NCI-H146 treated with DMSO at 0.1 percent for 48 hours (cell line): Measurements from ENCODE around the gene NBPF11.
"Not testable (repeated sequence)": the region's sequence is repeated elsewhere in the genome, so short reads cannot be mapped to it uniquely, and the experiment has no call there.

Source experiments
- DNase-seq: peaks from one replicate; lab custom pipeline; 2025; ENCODE audit not compliant: unreplicated experiment; lab: John Stamatoyannopoulos, UW

NBPF11 gene, protein sequence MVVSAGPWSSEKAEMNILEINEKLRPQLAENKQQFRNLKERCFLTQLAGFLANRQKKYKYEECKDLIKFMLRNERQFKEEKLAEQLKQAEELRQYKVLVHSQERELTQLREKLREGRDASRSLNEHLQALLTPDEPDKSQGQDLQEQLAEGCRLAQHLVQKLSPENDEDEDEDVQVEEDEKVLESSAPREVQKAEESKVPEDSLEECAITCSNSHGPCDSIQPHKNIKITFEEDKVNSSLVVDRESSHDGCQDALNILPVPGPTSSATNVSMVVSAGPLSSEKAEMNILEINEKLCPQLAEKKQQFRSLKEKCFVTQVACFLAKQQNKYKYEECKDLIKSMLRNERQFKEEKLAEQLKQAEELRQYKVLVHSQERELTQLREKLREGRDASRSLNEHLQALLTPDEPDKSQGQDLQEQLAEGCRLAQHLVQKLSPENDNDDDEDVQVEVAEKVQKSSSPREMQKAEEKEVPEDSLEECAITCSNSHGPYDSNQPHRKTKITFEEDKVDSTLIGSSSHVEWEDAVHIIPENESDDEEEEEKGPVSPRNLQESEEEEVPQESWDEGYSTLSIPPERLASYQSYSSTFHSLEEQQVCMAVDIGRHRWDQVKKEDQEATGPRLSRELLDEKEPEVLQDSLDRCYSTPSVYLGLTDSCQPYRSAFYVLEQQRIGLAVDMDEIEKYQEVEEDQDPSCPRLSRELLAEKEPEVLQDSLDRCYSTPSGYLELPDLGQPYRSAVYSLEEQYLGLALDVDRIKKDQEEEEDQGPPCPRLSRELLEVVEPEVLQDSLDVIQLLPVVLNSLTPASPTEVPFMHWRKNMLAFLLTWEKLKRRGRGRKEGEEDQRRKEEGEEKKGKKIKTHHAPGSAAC

DNA sequence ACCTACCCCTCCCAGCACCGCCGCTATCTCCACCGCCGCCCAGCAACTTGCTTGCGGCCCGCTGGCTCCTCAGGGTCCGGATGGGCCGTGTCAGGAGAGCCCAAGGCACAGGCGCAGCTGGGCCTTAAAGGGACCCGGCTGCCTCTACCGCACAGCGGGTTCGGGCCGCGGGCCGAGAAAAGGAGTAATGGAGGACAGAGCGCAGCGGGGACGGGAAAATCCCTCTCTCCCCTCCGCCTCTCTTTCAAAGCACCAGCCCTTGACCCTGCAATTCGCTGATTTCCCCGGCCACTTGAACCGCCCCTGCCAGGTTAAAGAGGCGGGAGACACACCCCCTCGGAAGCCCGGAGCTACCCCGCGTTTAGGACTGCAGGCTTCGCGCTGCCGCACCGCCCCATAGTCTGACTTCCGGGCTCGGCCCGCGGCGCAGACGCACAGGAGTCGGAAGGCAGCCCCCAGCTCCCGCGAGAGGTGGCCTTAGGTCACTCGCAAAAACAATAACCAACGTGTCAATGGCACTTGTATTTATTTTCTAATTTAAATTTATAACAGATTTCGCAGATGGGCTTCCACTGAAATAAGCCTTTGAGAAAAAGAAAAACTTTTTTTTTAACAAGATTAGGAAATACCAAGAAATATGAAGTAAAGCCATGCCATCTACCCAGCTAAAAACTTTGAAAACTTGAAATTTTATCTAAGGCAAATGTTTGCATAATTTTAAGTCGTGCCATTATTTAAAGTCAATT lies at the start of gene NBPF11:
Gene NBPF11 (minus strand): TSS at position 371 of the 746 bp plus-strand sequence. CDS start 25,278 bp downstream, outside the sequence.
- peak; percentile 61 for DNase-seq

DNA sequence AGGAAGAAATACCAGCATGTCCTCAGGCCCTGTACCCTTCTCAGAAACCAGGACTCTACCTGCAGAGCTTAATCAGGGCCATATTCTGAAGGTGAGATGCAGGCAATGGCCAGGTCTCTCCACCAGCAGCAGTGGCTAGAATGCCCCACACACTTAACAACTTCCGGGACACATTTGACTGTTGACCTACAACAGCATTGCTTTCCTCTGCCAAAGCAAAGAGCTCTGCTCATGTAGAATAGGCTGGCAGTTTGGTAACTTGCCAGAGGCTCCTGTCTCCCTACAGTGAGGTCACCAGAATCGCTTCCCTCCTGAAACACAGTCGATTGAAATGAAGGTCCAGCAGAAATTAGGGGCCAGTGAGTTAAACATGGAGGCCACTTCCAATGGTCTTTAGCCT lies 45.3 kb upstream of the NBPF11 start:
- DNase-seq, result not testable (repeated sequence)

GRCh38 chr1:148196949-148197348 lies 44.9 kb upstream of the NBPF11 start:
- not testable (repeated sequence) for DNase-seq

DNA sequence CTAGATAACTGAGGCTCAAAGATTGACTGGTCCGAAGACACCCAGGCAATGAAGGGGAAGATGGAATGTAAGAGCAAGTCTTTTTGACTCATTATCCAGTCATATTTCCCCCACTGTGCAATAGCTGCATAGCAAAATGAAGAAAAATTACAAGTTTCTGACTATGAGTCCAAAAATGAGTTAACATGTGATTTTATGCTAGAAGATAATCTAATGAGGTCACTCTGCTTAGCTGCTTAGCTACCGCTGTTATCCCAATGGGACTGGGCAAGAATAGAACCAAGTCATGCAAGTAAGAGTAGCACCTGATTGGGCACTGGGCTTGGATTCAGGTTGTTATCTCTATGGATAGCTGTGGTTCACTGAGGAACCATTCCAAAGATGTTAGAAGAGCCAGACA lies 43.0 kb upstream of the NBPF11 start:
- DNase-seq, result not testable (repeated sequence)

- DNase-seq, result not testable (repeated sequence)
These were observed 36.7 kb upstream of the NBPF11 start for GRCh38 chr1:148188768-148189167.

- not testable (repeated sequence) for DNase-seq
These were observed 26.6 kb upstream of the NBPF11 start for GRCh38 chr1:148178682-148179081.

DNA sequence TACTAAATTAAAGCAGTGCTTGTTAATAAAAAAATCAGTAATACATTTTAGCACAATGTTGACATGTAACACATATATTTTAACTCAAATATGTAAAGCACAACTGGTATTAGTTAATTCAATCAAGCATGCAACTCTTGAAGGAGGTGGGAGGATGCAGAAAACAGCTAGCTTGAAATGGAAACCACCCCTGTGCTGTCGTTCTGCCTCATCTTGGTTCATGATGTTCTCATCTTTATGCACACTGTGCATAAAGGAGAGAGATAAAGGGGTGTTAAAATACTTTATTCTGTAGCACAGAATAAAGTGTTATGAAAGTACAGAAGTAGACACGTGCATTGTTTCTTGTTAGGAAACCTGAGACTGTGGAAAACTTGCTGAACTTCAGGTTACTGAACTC lies 23.3 kb upstream of the NBPF11 start:
- DNase-seq, result not testable (repeated sequence)

DNA sequence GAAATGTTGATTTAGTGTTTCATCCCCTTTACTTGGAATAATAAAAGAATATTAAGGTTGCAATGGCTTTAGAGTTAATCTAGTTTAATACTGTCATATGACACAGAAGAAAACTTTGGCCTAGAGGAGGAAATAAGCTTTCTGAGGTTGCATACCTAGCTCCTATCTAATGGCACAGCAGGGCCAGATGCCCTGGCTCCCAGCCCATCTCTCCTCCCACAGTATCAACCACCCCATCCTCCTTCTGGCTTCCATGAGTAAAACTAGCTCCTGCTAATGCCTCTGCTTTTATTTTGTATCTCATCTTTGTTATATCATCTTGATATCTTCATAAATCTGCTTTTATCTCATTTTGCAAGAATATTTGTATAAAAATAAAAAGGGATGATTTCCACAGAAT lies 19.9 kb upstream of the NBPF11 start:
- not testable (repeated sequence) for DNase-seq

- no peak for DNase-seq
These were observed 14.7 kb upstream of the NBPF11 start for GRCh38 chr1:148166558-148167492.

DNA sequence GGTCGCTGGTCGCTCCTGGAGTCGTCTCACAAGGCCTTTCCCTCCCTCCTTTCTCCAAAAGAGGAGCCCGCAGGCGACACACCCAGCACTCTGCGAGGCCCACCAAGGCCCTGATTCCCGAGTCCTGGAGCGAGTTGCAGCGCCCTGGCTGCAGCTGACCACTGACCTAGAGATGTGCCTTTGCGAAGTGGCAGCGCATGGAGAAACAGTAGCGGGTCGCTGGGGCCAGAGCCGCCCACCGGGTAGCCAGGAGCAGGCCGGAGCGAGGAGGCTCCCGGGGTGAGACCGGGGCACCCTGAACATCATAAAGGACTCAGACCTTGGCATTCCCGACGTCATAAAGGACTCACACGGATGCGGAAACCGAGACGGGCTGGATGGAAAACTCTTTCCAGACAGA lies 10.3 kb upstream of the NBPF11 start:
- no peak for DNase-seq

DNA sequence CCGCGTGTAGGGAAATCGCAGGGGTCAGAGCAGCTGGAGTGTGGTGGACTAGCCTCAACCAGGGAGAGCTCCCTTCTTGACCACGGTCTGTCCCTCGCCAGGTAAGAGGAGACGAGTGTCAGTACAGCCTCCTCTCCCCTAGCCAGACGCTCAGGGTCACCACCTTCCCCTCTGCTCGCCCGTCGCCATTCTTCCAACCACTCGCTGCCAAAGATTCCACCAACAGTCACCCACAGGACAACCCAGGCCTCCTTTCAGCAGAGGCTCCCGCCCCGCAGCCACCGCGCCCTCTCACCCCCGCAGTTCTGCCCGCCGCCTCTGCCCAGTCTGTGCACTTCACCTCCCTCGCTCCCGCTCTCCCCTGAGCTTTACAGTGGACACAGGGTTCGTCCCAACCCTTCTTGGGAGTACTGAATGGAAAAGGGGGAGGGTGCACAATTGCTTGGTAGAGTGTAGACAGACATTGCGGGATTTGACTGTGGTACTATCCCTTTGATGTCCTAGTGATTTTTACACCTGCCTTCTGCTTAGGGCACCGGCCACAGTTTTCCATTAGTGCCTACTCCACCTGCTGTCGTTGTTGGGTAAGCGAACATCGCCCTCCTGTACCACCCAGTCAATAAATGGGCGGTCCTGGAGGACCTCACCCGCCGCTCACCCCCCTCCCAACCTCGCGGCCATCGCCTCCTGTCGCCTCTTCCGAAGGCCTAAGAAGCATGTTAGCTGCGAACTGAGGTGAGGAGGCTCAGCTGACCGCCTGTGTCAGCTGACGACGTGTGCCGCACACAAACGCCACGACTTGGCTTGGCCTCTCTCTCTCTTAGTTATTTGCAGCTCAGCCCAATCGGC lies 9.2 kb upstream of the NBPF11 start:
- DNase-seq, result no peak

DNA sequence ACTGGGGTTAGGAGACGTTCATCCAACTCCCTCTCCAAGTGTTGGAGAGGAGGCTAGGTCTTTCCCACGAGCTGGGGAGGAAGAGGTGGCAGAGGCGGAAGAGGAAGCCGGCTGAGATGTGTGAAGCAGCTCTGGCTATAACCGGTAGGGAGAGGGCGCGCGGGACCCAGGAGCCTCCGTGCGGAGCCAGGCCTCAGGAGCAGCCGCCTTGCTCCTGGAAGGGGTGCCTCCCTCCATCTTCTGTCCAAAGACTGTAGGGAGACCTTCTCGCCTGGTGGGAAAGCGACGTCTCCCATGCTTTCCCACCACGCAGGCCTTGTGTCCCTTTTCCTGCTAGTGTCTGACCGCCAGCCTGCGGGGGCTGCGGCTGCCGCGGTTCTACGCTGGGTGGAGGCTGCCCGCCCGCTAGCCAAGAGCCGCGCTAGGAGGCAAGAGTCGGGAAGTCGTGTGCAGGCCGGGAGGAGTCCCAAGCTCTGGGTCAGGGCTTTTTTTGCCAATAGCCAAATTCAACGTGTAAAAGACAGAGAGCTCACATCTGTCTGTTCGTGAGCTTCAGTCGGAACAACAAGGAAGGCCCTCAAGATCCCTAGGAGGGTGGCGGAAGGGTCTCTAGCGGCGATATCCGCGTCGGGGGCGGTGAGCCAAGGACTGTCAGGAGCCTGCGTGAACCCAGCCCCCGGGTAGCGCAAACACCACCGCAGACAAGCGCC lies 8.4 kb upstream of the NBPF11 start:
- DNase-seq, result no peak

DNA sequence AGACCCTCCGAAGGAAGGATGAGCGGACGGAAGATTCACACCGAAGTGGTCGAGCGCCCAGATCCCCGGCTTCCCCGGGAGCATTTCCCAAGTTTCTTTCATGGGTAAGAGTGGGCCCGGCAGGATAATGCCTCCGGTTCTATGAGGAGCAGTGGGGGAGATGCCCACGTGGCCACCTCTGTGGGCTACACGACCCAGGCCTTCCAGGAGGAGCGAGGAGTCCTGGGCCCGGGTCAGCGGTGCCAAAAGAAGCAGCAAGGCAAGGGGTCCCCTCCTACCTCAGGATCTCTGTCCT lies 7.9 kb upstream of the NBPF11 start:
- DNase-seq, result no peak

DNA sequence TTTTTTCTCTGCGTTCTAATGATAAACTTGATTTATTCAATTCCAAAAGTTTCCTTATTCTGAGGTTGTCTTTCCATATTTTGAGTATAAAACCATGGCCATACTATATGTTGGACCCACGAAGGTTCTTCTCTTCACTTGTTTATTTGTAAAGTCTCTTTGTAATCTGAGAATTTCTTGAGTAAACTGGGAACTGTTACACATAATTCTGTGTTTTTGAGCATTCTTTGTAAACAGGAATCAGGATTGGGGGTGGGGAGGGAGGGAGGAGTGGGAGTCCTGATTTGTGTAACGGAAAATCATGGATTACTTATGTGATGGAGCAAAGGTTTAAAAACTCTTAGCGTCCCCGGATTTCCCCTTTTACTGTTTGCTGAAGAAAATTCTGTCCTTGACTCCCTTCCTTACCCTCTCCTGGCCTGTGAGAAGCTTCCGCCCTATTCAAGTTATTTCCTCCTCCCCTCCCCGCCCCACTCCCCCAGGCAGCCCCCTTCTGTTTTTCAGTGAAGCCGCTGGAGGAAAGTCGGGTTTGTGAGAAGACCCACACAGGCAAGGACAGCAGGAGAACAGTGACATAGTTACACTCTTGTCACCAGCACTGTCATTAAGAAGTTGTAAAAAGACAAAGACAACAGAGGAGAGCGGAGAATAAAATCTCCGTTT lies 6.4 kb upstream of the NBPF11 start:
- no peak for DNase-seq

DNA sequence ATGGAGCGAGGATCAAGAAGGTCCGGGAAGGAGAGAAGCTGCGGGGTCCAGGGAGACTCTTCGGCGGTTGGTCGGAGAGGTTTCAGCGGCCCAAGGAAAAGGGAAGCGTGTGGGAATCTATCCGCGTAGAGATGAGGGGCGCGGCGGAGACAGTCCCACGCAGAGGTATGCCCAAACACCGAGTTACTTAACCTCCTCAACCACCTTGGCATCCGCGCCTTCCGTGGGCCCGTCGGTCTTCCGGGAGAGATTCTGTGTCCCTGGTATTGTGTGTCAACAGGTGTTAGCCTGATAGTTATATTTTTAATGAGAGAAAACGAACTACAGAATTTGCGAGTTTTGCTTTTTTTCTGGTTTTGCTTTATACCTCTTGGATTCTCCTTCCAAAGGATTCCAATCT lies 5.7 kb upstream of the NBPF11 start:
- not testable (repeated sequence) for DNase-seq

- not testable (repeated sequence) for DNase-seq
These were observed 3.6 kb upstream of the NBPF11 start for GRCh38 chr1:148155494-148156275.

DNA sequence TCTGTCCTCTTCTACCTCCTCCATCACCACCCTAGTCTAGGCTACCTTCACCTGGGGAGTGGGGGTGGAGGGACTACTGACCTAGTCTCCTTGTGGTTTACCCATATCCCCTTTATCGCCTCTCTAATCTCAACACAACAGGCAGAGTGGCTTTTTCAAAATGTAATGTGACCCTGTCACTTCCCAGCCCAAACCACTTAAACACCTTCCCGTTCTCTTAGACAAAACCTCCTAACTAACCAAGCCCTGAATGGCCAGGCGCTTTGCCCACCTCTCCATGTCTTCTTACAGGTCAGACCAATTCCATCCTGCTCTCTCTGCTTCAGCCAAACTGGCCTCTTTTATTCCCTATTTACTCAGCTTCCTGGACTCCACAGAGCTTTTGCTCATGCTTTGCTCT lies 714 bp upstream of the NBPF11 start:
- DNase-seq, result not testable (repeated sequence)
